Activated CD8-positive, alpha-beta T cell treated with anti-CD3 and anti-CD28 coated beads, Interleukin-2, amount 10 ng/mL, durations not matched to agents 7 days and 5 days (primary cell): ENCODE data around the gene FFAR3. TPM values are rescaled to one million over a fixed set of nuclear protein-coding genes. Genes with fewer than 3 reads are reported as not detected.

Experiments used
- ATAC-seq: fragments of 150-1000 bp; cut with Tn5 transposase; one replicate; pipeline ENCODE4 v1.10.0; 2021; ENCODE audit warnings: moderate library complexity
- CTCF ChIA-PET: fragments of 350-600 bp; sonication (Branson Sonifier 250); formaldehyde crosslinking; loops from one replicate; lab custom pipeline; 2021; ENCODE audit warnings: antibody characterized with exemption; lab: Charles Lee
- POLR2A ChIA-PET: fragments of 350-600 bp; sonication (Branson Sonifier 250); formaldehyde crosslinking; loops from one replicate; lab custom pipeline; 2021; ENCODE audit warnings: antibody characterized with exemption; lab: Charles Lee
- DNase-seq: peaks from one replicate; pipeline ENCODE4 v3.0.0-alpha.2; 2020
- H3K27ac Mint-ChIP-seq: one replicate; pipeline ENCODE4 v1.8.0; 2021; ENCODE audit warnings: mild to moderate bottlenecking, mixed read lengths
- H3K27me3 Mint-ChIP-seq: one replicate; pipeline ENCODE4 v1.8.0; 2021; ENCODE audit warnings: low read depth, mixed read lengths
- H3K36me3 Mint-ChIP-seq: one replicate; pipeline ENCODE4 v1.8.0; 2021; ENCODE audit warnings: low read depth, mixed read lengths
- H3K4me1 Mint-ChIP-seq: one replicate; pipeline ENCODE4 v1.8.0; 2021; ENCODE audit warnings: low read depth, mixed read lengths
- H3K4me3 Mint-ChIP-seq: one replicate; pipeline ENCODE4 v1.8.0; 2021; ENCODE audit warnings: mild to moderate bottlenecking, mixed read lengths
- H3K9me3 Mint-ChIP-seq: one replicate; pipeline ENCODE4 v1.8.0; 2022; ENCODE audit warnings: mixed read lengths; ENCODE audit not compliant: insufficient read depth
- total RNA-seq, 2 experiments: library from RNA; stranded (reverse); gene quantifications; one replicate each; pipeline ENCODE4 v1.2.3, GENCODE V29; 2021

The FFAR3 gene
- total RNA-seq, 2 experiments from 2014 or later, result not detected

DNA sequence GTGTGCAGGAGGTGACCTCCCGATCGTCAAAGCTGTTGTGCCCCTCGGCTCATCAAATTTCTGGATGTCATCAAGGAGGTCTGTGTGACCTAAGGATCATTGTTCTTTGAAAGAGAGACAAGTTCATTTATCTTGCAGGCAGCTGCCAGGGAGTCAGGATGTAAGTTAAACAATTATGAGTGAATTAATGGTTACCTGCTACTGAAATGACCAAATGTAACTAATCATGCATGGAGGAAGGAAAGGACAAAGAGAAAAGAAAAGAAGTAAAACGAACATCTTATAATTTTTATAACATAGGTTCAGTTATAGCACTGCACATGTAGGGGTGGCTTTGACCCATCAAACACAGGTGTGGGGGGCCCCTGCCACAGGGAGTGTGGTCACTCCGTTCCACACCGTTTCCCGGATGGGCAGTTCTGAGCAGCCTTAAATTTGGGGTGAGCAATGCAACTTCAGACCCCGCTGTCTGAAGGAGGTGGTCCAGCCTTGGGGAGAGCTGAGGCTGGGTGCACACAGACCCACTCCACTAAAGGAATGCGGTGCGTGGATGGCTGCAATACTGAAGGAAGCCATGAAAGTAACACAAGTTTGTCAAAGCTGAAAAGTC is 24.0 kb upstream of the FFAR3 start:
- Mint-ChIP-seq H3K4me1 (peaks cover 15% of the 10 kb centered on the region), H3K4me3 (no peak overlapping the region), H3K9me3 (no peaks in the 10 kb centered on the region), H3K27ac (no peak overlapping the region), H3K36me3 (no peaks in the 10 kb centered on the region), H3K27me3 (no peaks in the 10 kb centered on the region)
- no peak for DNase-seq
- ATAC-seq, result no peak
- CTCF ChIA-PET, result interaction anchor here (0.6 to 1.8 kb wide), 5 partner anchors 11 to 161 kb away, joined by 3 to 4 read pairs (median 3); no protein-coding TSS in a partner anchor
- POLR2A ChIA-PET, result no interaction called here

DNA sequence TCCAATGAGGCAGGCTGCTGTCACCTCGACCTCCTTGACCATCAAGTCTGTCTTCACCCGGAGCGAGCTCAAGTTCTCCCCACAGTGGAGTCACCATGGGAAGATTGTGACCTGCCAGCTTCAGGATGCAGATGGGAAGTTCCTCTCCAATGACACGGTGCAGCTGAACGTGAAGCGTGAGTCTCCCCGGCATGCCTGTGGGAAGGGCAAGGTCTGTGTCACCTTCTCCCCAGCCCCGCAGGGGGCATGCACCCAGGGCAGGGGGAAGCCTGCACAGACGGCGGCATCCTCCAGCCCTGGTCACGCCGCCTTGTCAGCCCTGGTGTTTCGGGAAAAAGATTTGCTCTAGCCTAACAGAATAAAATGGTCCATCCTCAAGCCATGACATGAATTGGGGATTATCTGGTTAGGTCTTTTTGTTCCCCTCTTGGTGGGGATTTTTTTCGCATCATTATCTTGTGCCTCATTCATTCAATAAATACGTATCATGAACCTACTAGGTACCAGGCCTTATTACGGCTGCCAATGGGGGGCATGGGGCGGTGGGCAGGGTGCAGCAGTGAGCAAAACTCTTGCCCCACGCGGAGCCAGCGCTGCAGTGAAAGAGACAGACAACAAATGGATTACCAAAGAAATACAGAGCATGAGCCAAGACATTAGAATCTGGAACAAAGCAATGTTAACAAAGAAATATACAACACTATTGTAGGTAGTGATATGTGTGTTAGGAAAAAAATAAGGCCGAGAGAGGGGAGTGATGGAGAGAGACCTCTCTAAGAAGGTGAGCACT is 21.9 kb upstream of the FFAR3 start:
- H3K27ac Mint-ChIP-seq, result no peak overlapping the region
- H3K4me1 Mint-ChIP-seq, result peaks cover 15% of the 10 kb centered on the region
- H3K4me3 Mint-ChIP-seq, result no peak overlapping the region
- H3K36me3 Mint-ChIP-seq, result no peaks in the 10 kb centered on the region
- H3K9me3 Mint-ChIP-seq, result no peaks in the 10 kb centered on the region
- ChIA-PET POLR2A (interaction anchor here (1.3 kb wide), 1 partner anchor 11 kb away, joined by 4 read pairs; no protein-coding TSS in a partner anchor), CTCF (no interaction called here)
- no peaks in the 10 kb centered on the region for H3K27me3 Mint-ChIP-seq
- DNase-seq (no peak), ATAC-seq (no peak)

DNA sequence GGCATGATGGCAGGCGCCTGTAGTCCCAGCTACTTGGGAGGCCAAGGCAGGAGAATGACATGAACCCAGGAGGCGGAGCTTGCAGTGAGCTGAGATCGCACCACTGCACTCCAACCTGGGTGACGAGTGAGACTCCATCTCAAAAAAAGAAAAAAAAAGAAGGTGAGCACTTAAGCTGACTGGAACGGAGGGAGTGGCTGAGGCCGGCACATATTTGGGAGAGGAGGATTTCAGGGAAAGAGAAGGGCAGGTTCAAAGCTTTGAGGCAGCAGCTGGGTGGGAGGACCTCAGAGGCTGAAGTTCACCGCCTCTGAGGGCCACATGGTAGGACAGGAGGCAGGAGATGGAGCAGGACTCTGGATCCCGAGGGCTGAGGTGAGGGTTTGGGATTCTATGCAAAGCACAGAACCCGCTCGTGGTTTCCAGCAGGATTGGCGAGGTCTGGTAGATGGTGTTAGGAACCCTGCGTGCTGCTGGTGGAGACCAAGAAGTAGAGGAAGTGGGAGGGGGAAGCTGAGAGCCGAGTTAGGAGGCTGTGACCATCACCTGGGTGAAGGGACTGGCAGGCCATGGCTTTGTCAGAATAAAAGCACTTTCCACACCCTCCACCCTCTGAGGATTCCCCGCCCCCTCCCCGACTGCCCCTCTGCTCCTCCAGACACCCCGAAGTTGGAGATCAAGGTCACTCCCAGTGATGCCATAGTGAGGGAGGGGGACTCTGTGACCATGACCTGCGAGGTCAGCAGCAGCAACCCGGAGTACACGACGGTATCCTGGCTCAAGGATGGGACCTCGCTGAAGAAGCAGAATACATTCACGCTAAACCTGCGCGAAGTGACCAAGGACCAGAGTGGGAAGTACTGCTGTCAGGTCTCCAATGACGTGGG is 20.9 kb upstream of the FFAR3 start:
- peaks cover 15% of the 10 kb centered on the region for H3K4me1 Mint-ChIP-seq

DNA sequence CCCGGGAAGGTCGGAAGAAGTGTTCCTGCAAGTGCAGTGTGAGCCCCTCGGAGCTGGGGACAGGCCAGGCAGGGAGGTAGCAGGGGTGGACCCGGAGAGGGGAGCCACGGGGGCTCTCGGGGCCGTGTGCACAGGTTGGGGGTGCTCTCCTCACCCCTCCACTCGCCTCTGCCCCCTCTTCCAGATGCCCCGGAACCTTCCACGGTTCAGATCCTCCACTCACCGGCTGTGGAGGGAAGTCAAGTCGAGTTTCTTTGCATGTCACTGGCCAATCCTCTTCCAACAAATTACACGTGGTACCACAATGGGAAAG is 20.3 kb upstream of the FFAR3 start:
- Mint-ChIP-seq H3K9me3 (no peaks in the 10 kb centered on the region), H3K27ac (no peak overlapping the region), H3K4me3 (no peak overlapping the region), H3K36me3 (no peaks in the 10 kb centered on the region), H3K4me1 (peaks cover 9% of the 10 kb centered on the region), H3K27me3 (peaks cover 3% of the 10 kb centered on the region)
- ChIA-PET POLR2A (no interaction called here), CTCF (no interaction called here)
- ATAC-seq (no peak), DNase-seq (no peak)

More for the DNA sequence above, 20.9 kb upstream of the FFAR3 start:
- H3K27ac Mint-ChIP-seq, result no peak overlapping the region
- no peak for ATAC-seq
- POLR2A ChIA-PET, result no interaction called here
- H3K9me3 Mint-ChIP-seq, result no peaks in the 10 kb centered on the region
- peaks cover 1% of the 10 kb centered on the region for H3K27me3 Mint-ChIP-seq
- DNase-seq, result no peak
- no peak overlapping the region for H3K4me3 Mint-ChIP-seq
- CTCF ChIA-PET, result no interaction called here
- no peaks in the 10 kb centered on the region for H3K36me3 Mint-ChIP-seq

GRCh38 chr19:35340431-35340830 is 17.8 kb upstream of the FFAR3 start:
- peaks cover 3% of the 10 kb centered on the region for H3K4me1 Mint-ChIP-seq
- no peak for DNase-seq
- H3K9me3 Mint-ChIP-seq, result no peaks in the 10 kb centered on the region
- no peak overlapping the region for H3K27ac Mint-ChIP-seq
- no peak overlapping the region for H3K4me3 Mint-ChIP-seq
- CTCF ChIA-PET, result interaction anchor here (2.0 kb wide), 1 partner anchor 155 kb away, joined by 6 read pairs; no protein-coding TSS in a partner anchor
- no peaks in the 10 kb centered on the region for H3K36me3 Mint-ChIP-seq
- POLR2A ChIA-PET, result no interaction called here
- ATAC-seq, result no peak
- H3K27me3 Mint-ChIP-seq, result peaks cover 7% of the 10 kb centered on the region

DNA sequence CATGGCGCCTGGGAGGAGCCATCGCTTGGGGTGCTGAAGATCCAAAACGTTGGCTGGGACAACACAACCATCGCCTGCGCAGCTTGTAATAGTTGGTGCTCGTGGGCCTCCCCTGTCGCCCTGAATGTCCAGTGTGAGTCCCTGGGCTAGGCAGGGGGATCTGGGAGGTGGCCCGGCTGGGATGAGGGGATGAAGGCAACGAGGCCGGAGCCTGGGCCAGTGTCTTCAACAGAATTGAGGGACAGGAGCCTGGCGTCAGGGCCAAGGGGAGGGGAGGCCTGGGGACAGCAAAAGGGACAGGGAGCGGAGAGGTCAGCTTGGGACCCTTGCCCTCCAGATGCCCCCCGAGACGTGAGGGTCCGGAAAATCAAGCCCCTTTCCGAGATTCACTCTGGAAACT is 17.3 kb upstream of the FFAR3 start:
- Mint-ChIP-seq H3K4me1 (peaks cover 8% of the 10 kb centered on the region), H3K27ac (no peak overlapping the region), H3K9me3 (no peaks in the 10 kb centered on the region), H3K4me3 (no peak overlapping the region), H3K36me3 (no peaks in the 10 kb centered on the region), H3K27me3 (peaks cover 12% of the 10 kb centered on the region)
- CTCF ChIA-PET, result interaction anchor here (2.0 kb wide), 1 partner anchor 154 kb away, joined by 6 read pairs; no protein-coding TSS in a partner anchor
- no peak for ATAC-seq
- POLR2A ChIA-PET, result no interaction called here
- no peak for DNase-seq

DNA sequence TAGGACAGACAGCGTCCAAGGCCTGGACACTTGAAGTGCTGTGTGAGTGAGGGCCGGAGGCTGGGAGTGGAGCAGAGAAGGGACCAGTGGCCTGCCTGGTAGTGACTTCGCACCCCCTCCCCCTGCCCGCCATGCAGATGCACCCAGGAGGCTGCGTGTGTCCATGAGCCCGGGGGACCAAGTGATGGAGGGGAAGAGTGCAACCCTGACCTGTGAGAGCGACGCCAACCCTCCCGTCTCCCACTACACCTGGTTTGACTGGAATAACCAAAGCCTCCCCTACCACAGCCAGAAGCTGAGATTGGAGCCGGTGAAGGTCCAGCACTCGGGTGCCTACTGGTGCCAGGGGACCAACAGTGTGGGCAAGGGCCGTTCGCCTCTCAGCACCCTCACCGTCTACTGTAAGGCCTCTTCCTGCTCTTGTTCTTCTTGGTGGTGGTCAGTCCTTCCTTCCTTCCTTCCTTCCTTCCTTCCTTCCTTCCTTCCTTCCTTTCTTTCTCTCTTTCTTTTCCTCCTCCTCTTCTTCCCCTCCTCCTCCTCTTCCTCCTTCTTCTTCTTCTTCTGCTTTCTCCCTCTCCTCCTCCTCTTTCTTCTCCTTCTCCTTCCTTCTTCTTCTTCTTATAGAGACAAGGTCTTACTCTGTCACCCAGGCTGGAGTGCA is 16.6 kb upstream of the FFAR3 start:
- Mint-ChIP-seq H3K9me3 (no peaks in the 10 kb centered on the region), H3K27ac (no peak overlapping the region), H3K4me3 (no peak overlapping the region), H3K36me3 (no peaks in the 10 kb centered on the region), H3K4me1 (peaks cover 15% of the 10 kb centered on the region), H3K27me3 (peaks cover 12% of the 10 kb centered on the region)
- ChIA-PET CTCF (interaction anchor here (1.2 to 2.0 kb wide), 2 partner anchors 12 to 153 kb away, joined by 4 to 6 read pairs; no protein-coding TSS in a partner anchor), POLR2A (interaction anchor here (0.6 to 0.8 kb wide), 2 partner anchors 62 to 119 kb away, joined by 3 to 4 read pairs; no protein-coding TSS in a partner anchor)
- ATAC-seq (no peak), DNase-seq (no peak)

DNA sequence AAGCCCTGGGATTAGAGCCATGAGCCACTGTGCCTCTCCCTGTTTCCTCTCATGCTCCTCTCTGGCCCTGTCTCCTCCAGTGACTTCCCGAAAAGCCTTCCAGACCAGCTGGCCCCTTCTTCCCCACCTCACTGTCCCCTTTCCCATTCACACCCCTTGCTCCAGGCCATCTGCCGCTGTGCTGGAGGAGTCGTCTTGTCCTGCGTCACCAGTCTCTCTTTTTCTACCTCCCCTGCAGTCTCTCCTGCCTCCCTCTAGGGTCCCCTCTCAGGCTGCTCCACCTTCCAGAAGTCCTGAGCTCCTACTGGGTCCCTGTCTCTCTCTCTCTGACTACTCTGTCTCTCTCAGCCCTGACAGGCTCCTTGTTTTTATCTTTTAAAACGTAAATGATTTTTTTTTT is 15.8 kb upstream of the FFAR3 start:
- Mint-ChIP-seq H3K4me3 (no peak overlapping the region), H3K27me3 (peaks cover 12% of the 10 kb centered on the region), H3K4me1 (peaks cover 20% of the 10 kb centered on the region), H3K27ac (no peak overlapping the region), H3K9me3 (no peaks in the 10 kb centered on the region), H3K36me3 (no peaks in the 10 kb centered on the region)
- ATAC-seq, result no peak
- no peak for DNase-seq
- CTCF ChIA-PET, result interaction anchor here (1.2 kb wide), 1 partner anchor 11 kb away, joined by 4 read pairs; no protein-coding TSS in a partner anchor
- POLR2A ChIA-PET, result interaction anchor here (0.6 to 0.8 kb wide), 3 partner anchors 62 to 272 kb away, joined by 3 to 4 read pairs (median 4); no protein-coding TSS in a partner anchor

- ChIA-PET POLR2A (no interaction called here), CTCF (interaction anchor here (1.7 kb wide), 1 partner anchor 11 kb away, joined by 4 read pairs; no protein-coding TSS in a partner anchor)
- no peaks in the 10 kb centered on the region for H3K36me3 Mint-ChIP-seq
Measured at GRCh38 chr19:35344511-35345031, 13.7 kb upstream of the FFAR3 start.

DNA sequence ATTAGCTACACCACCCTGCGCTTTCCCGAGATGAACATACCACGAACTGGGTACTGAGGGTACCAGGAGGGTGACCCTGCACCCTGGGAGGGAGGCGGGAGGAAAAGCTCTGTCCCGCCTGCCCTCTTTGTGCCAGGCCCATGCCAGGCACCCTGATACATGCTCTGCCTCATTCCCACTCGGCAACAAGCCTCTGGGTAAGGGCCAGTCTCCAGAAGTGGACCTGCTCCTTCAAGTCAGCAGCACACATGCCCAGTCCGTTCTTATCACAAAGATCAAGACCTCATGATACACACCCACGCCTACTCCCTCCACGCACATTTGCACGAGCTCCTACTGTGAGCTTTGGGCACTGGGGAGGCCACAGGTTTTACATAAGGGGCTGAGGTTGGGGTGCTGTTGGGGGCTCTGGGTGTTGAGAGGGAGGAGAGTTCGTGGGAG is 12.6 kb upstream of the FFAR3 start:
- ChIA-PET CTCF (interaction anchor here (1.7 kb wide), 1 partner anchor 12 kb away, joined by 4 read pairs; no protein-coding TSS in a partner anchor), POLR2A (no interaction called here)
- H3K4me1 Mint-ChIP-seq, result peaks cover 31% of the 10 kb centered on the region
- H3K9me3 Mint-ChIP-seq, result no peaks in the 10 kb centered on the region
- H3K36me3 Mint-ChIP-seq, result no peaks in the 10 kb centered on the region
- H3K27ac Mint-ChIP-seq, result no peak overlapping the region
- ATAC-seq (no peak), DNase-seq (no peak)
- H3K27me3 Mint-ChIP-seq, result peaks cover 12% of the 10 kb centered on the region
- no peak overlapping the region for H3K4me3 Mint-ChIP-seq

More at GRCh38 chr19:35344511-35345031, 13.7 kb upstream of the FFAR3 start:
- H3K9me3 Mint-ChIP-seq, result no peaks in the 10 kb centered on the region
- ATAC-seq, result no peak
- peaks cover 12% of the 10 kb centered on the region for H3K27me3 Mint-ChIP-seq
- peaks cover 31% of the 10 kb centered on the region for H3K4me1 Mint-ChIP-seq
- no peak overlapping the region for H3K27ac Mint-ChIP-seq
- no peak for DNase-seq
- no peak overlapping the region for H3K4me3 Mint-ChIP-seq
